Neural cell (in vitro differentiated cells): ENCODE data around the gene AGO4. TPM values are rescaled to one million over a fixed set of nuclear protein-coding genes. Genes with fewer than 3 reads are reported as not detected.

Experiments
- H2AFZ ChIP-seq: fragments of 200-600, 300-800 bp; sonication (generic), shearing (Covaris generic); 2 replicates; pipeline ENCODE4 v1.6.0; 2014; ENCODE audit warnings: low read depth, mild to moderate bottlenecking, antibody characterized with exemption, low read length, moderate library complexity
- H3F3A ChIP-seq: fragments of 200-600 bp; shearing (Covaris generic); 2 replicates; pipeline ENCODE4 v1.6.1; 2016; ENCODE audit warnings: mild to moderate bottlenecking, moderate library complexity, mixed read lengths, antibody characterized with exemption, low read length; ENCODE audit not compliant: insufficient read depth, poor library complexity, severe bottlenecking
- H3K27ac ChIP-seq: fragments of 200-600, 300-800 bp; sonication (generic), shearing (Covaris generic); 2 replicates; pipeline ENCODE4 v1.5.1; 2014; ENCODE audit warnings: mild to moderate bottlenecking, low read length, moderate library complexity
- H3K27me3 ChIP-seq: fragments of 300-800, 200-600 bp; sonication (generic), shearing (Covaris generic); 2 replicates; pipeline ENCODE4 v1.6.0; 2014; ENCODE audit warnings: mild to moderate bottlenecking, low read depth, low read length, moderate library complexity; ENCODE audit not compliant: insufficient read depth
- H3K36me3 ChIP-seq: fragments of 300-800, 200-600 bp; sonication (generic), shearing (Covaris generic); 2 replicates; pipeline ENCODE4 v1.5.1; 2014; ENCODE audit warnings: mild to moderate bottlenecking, antibody characterized with exemption, low read length, moderate library complexity; ENCODE audit not compliant: insufficient read depth
- H3K4me2 ChIP-seq: fragments of 300-800, 200-600 bp; sonication (generic), shearing (Covaris generic); 2 replicates; pipeline ENCODE4 v1.6.0; 2014; ENCODE audit warnings: mild to moderate bottlenecking, low read length
- H3K4me3 ChIP-seq: fragments of 300-800, 200-600 bp; sonication (generic), shearing (Covaris generic); 2 replicates; pipeline ENCODE4 v1.5.1; 2014; ENCODE audit warnings: mild to moderate bottlenecking, low read length, moderate library complexity
- H3K79me2 ChIP-seq: fragments of 200-600 bp; shearing (Covaris generic); replicated peaks from 2 replicates; pipeline ENCODE4 v1.6.0; 2014; ENCODE audit warnings: mild to moderate bottlenecking, low read length, moderate library complexity; ENCODE audit not compliant: insufficient read depth
- H3K9ac ChIP-seq: fragments of 300-800, 200-600 bp; sonication (generic), shearing (Covaris generic); 2 replicates; pipeline ENCODE4 v1.6.1; 2016; ENCODE audit warnings: mild to moderate bottlenecking, low read length, mixed read lengths
- H3K9me2 ChIP-seq: fragments of 200-600 bp; shearing (Covaris generic); 2 replicates; pipeline ENCODE4 v1.6.1; 2016; ENCODE audit warnings: mild to moderate bottlenecking, low read length, mixed read lengths; ENCODE audit not compliant: insufficient read depth
- H3K9me3 ChIP-seq: fragments of 200-600, 300-800 bp; sonication (generic), shearing (Covaris generic); 2 replicates; pipeline ENCODE4 v1.6.1; 2016; ENCODE audit warnings: mild to moderate bottlenecking, mixed run types, low read length, moderate library complexity, mixed read lengths
- H4K20me1 ChIP-seq: fragments of 200-600 bp; shearing (Covaris generic); 2 replicates; pipeline ENCODE4 v1.6.1; 2016; ENCODE audit warnings: mild to moderate bottlenecking, mixed run types; ENCODE audit not compliant: insufficient read depth
- CTCF ChIP-seq: fragments of 450-650 bp; IDR thresholded peaks from 2 replicates; pipeline ENCODE4 v1.5.1; 2014; ENCODE audit warnings: antibody characterized with exemption, mild to moderate bottlenecking, moderate library complexity; ENCODE audit not compliant: poor library complexity, severe bottlenecking
- EP300 ChIP-seq: fragments of 450-650 bp; conservative IDR thresholded peaks from 2 replicates; pipeline ENCODE4 v1.6.1; 2014; ENCODE audit warnings: antibody characterized with exemption, mild to moderate bottlenecking, moderate library complexity; ENCODE audit not compliant: poor library complexity, severe bottlenecking
- EZH2 ChIP-seq: fragments of 200-600, 300-800 bp; shearing (Covaris generic), sonication (generic); IDR thresholded peaks from 2 replicates; pipeline ENCODE4 v1.6.1; 2014; ENCODE audit warnings: antibody characterized with exemption, low read length, borderline replicate concordance, mild to moderate bottlenecking; ENCODE audit not compliant: insufficient read depth, poor library complexity, severe bottlenecking
- MXI1 ChIP-seq: fragments of 450-650 bp; conservative IDR thresholded peaks from 2 replicates; pipeline ENCODE4 v1.6.1; 2014; ENCODE audit warnings: antibody characterized with exemption, mild to moderate bottlenecking; ENCODE audit not compliant: poor library complexity, severe bottlenecking
- POLR2AphosphoS5 ChIP-seq: IDR thresholded peaks from 2 replicates; pipeline ENCODE4 v1.6.1; 2012
- RAD21 ChIP-seq: fragments of 450-650 bp; conservative IDR thresholded peaks from 2 replicates; pipeline ENCODE4 v1.6.1; 2014; ENCODE audit warnings: antibody characterized with exemption, mild to moderate bottlenecking, moderate library complexity
- REST ChIP-seq: IDR thresholded peaks from 2 replicates; pipeline ENCODE4 v1.6.1; 2012; ENCODE audit warnings: borderline replicate concordance
- SMC3 ChIP-seq: fragments of 450-650 bp; conservative IDR thresholded peaks from 2 replicates; pipeline ENCODE4 v1.6.1; 2014; ENCODE audit warnings: antibody characterized with exemption, mild to moderate bottlenecking, moderate library complexity; ENCODE audit not compliant: poor library complexity
- TAF1 ChIP-seq: IDR thresholded peaks from 2 replicates; pipeline ENCODE4 v1.6.1; 2012; ENCODE audit warnings: low read depth
- polyA plus RNA-seq: library from polyadenylated mRNA; depleted of rRNA; stranded (reverse); fragments of >200 nt; gene quantifications from 2 replicates; pipeline ENCODE4 v1.2.3, GENCODE V29; 2014

AGO4 gene
- polyA plus RNA-seq, 1 donor from 2014 or later: 51.9 TPM

- H3K9ac ChIP-seq: no peak overlapping the region
- H3K9me2 ChIP-seq: no peaks in the 10 kb centered on the region
- H2AFZ ChIP-seq: no peak overlapping the region
- H3K36me3 ChIP-seq: no peaks in the 10 kb centered on the region
- no peaks in the 10 kb centered on the region for H3F3A ChIP-seq
- H3K79me2 ChIP-seq: no peaks in the 10 kb centered on the region
- no peak overlapping the region for H3K27ac ChIP-seq
- no peak overlapping the region for H3K4me3 ChIP-seq
- no peaks in the 10 kb centered on the region for H3K27me3 ChIP-seq
- H4K20me1 ChIP-seq: no peaks in the 10 kb centered on the region
- no peaks in the 10 kb centered on the region for H3K9me3 ChIP-seq
- TF ChIP-seq TAF1 (no peak), EZH2 (no peak), REST (no peak), RAD21 (no peak)
- H3K4me2 ChIP-seq: no peak overlapping the region
Measured at GRCh38 chr1:35863136-35863535, 55.3 kb downstream of the AGO4 start.

DNA sequence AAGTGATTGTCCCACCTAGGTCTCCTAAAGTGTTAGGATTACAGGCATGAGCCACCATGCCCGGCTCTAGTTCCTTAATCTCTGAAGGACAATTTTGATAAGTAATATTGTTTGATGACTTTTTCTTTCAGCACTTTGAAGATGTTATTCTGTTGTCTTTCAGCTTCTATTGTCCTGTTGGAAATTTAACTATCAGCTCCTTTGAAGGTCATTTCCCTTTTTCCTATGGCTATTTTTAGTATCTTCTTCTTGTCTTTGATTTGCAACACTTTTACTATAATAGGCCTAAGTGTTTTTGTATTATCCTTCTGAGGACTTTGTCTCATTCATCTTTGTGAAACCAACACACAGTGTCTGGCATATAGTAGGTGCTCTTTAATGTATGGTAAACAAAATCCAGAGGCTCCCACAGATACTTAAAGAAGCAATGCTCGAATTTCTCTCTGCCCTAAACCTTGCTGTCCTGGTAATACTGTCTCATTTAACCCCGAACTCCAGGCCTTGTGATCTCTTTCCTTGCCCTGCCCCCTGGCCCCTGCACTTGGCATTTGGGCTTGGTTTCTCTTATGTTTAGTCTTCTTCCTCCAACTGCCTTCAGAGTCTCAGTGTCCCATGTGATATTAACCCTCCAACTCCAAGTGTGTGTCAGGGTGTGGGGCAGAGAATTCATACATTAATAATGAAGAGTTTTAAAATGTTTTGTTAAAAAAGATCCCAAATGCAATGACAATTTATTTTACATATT lies 56.2 kb downstream of the AGO4 start:
- no peak for TF ChIP-seq CTCF
- no peak for TF ChIP-seq RAD21
- TF ChIP-seq POLR2AphosphoS5: no peak
- TF ChIP-seq MXI1: no peak
- no peak for TF ChIP-seq TAF1
- no peak for TF ChIP-seq EZH2
- TF ChIP-seq SMC3: no peak
- TF ChIP-seq EP300: no peak
- no peak for TF ChIP-seq REST
- Histone ChIP-seq H3K4me3 (no peak overlapping the region), H3K9me2 (no peaks in the 10 kb centered on the region), H4K20me1 (no peaks in the 10 kb centered on the region), H3K36me3 (no peaks in the 10 kb centered on the region), H3K4me2 (no peak overlapping the region), H3K79me2 (no peaks in the 10 kb centered on the region), H3K27me3 (no peaks in the 10 kb centered on the region), H3F3A (no peaks in the 10 kb centered on the region), H3K9ac (no peak overlapping the region), H3K27ac (no peak overlapping the region), H2AFZ (no peak overlapping the region), H3K9me3 (no peaks in the 10 kb centered on the region)
